MM.1S (cell line): ENCODE results near the gene CLEC16A.

Source experiments
- EZH2 ChIP-seq: fragments of 300-600 bp; sonication (generic); optimal IDR thresholded peaks from 2 replicates; pipeline ENCODE3; 2017; ENCODE audit warnings: low read depth, mild to moderate bottlenecking, antibody characterized with exemption, low read length, mixed read lengths
- TF ChIP-seq, protein P1 (sequence below): fragments of 300-600 bp; sonication (generic); IDR thresholded peaks from 2 replicates; pipeline ENCODE4 v1.5.1; 2016; ENCODE audit warnings: antibody characterized with exemption, low read length, mixed read lengths

DNA sequence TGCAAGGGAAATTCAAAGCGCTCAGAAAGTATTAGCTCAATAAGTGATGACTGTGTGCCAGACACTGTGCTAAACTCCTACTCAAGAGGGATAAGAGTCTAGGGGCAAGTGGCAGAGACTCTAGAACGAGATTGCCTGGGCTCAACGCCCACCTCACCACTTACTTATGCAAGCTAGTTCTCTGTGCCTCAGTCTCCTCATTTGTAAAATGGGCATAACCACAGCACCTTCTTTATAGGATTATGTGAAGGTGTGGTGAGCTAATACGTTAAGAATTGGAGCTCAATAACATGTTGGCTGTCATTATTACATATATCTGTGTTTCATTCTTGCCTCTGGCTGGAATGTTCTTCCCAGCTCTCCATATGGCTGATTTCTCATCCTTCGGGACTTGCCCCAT, 17.5 kb upstream of the CLEC16A start:
- no peak for TF ChIP-seq EZH2
- TF ChIP-seq, protein P1, sequence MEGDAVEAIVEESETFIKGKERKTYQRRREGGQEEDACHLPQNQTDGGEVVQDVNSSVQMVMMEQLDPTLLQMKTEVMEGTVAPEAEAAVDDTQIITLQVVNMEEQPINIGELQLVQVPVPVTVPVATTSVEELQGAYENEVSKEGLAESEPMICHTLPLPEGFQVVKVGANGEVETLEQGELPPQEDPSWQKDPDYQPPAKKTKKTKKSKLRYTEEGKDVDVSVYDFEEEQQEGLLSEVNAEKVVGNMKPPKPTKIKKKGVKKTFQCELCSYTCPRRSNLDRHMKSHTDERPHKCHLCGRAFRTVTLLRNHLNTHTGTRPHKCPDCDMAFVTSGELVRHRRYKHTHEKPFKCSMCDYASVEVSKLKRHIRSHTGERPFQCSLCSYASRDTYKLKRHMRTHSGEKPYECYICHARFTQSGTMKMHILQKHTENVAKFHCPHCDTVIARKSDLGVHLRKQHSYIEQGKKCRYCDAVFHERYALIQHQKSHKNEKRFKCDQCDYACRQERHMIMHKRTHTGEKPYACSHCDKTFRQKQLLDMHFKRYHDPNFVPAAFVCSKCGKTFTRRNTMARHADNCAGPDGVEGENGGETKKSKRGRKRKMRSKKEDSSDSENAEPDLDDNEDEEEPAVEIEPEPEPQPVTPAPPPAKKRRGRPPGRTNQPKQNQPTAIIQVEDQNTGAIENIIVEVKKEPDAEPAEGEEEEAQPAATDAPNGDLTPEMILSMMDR: no peak
